HepG2 (cell line): ENCODE data around the gene GRIK5. TPM values are rescaled to one million over a fixed set of nuclear protein-coding genes. Genes with fewer than 3 reads are reported as not detected.
A peak's percentile ranks its signal among the peaks of the same experiment; 100 is the strongest.

Experiments
- ARNT ChIP-seq: fragments of 450-650 bp; IDR thresholded peaks from 2 replicates; pipeline ENCODE4 v1.6.1; 2017
- CEBPB ChIP-seq: IDR thresholded peaks from 2 replicates; pipeline ENCODE4 v1.6.1; 2011; ENCODE audit warnings: low read depth, low read length, improper control_type of control experiment, borderline replicate concordance
- FOXA1 ChIP-seq, 2 experiments: fragments of 450-650 bp in 1 of 2; sonication (generic) in 1 of 2; formaldehyde crosslinking in 1 of 2; IDR thresholded peaks; 2 replicates each; pipeline versions ENCODE4 v1.4.0 to v1.6.1; 2016 to 2020; ENCODE audit warnings: missing genetic modification reagents in 1 of 2
- NFE2 ChIP-seq: sonication (generic); formaldehyde crosslinking; IDR thresholded peaks from 2 replicates; pipeline ENCODE4 v1.4.0; 2020; ENCODE audit warnings: missing genetic modification reagents
- NFIC ChIP-seq: IDR thresholded peaks from 2 replicates; pipeline ENCODE4 v1.6.1; 2012; ENCODE audit warnings: mild to moderate bottlenecking, low read length, inconsistent platforms
- POLR2G ChIP-seq: fragments of 200-400 bp; formaldehyde crosslinking; IDR thresholded peaks from 2 replicates; pipeline ENCODE4 v1.6.1; 2018; ENCODE audit warnings: mild to moderate bottlenecking, low read depth, low read length, moderate library complexity
- RAD21 ChIP-seq: fragments of 450-650 bp; formaldehyde crosslinking; IDR thresholded peaks from 2 replicates; pipeline ENCODE4 v1.5.0; 2020; ENCODE audit warnings: mild to moderate bottlenecking
- ZBTB21 ChIP-seq: sonication (generic); formaldehyde crosslinking; IDR thresholded peaks from 2 replicates; pipeline ENCODE4 v1.4.0; 2020; ENCODE audit warnings: missing genetic modification reagents
- ZNF10 ChIP-seq: sonication (generic); formaldehyde crosslinking; IDR thresholded peaks from 2 replicates; pipeline ENCODE4 v1.4.0; 2020; ENCODE audit warnings: mild to moderate bottlenecking, low read depth, missing genetic modification reagents, borderline replicate concordance
- ZNF235 ChIP-seq: sonication (generic); formaldehyde crosslinking; IDR thresholded peaks from 2 replicates; pipeline ENCODE4 v1.8.1; 2023; ENCODE audit warnings: mild to moderate bottlenecking, missing genetic modification reagents, borderline replicate concordance
- ZNF292 ChIP-seq: sonication (generic); formaldehyde crosslinking; IDR thresholded peaks from 2 replicates; pipeline ENCODE4 v1.8.1; 2022; ENCODE audit warnings: mild to moderate bottlenecking, low read depth, missing genetic modification reagents, borderline replicate concordance
- ZNF326 ChIP-seq: sonication (generic); formaldehyde crosslinking; IDR thresholded peaks from 2 replicates; pipeline ENCODE4 v1.4.0; 2020; ENCODE audit warnings: missing genetic modification reagents, borderline replicate concordance
- ZNF496 ChIP-seq: sonication (generic); formaldehyde crosslinking; IDR thresholded peaks from 2 replicates; pipeline ENCODE4 v1.8.1; 2023; ENCODE audit warnings: mild to moderate bottlenecking, moderate library complexity, missing genetic modification reagents; ENCODE audit not compliant: insufficient replicate concordance
- ZNF530 ChIP-seq: sonication (generic); formaldehyde crosslinking; IDR thresholded peaks from 2 replicates; pipeline ENCODE4 v1.5.0; 2020; ENCODE audit warnings: low read depth, mild to moderate bottlenecking, missing genetic modification reagents
- ZNF619 ChIP-seq: sonication (generic); formaldehyde crosslinking; IDR thresholded peaks from 2 replicates; pipeline ENCODE4 v1.4.0; 2020; ENCODE audit warnings: mild to moderate bottlenecking, missing genetic modification reagents
- ZNF7 ChIP-seq: IDR thresholded peaks from 2 replicates; pipeline ENCODE4 v1.6.1; 2016; ENCODE audit warnings: missing biosample characterization, missing genetic modification reagents
- ZNF747 ChIP-seq: sonication (generic); formaldehyde crosslinking; IDR thresholded peaks from 2 replicates; pipeline ENCODE4 v1.8.1; 2023; ENCODE audit warnings: missing genetic modification reagents, mild to moderate bottlenecking, borderline replicate concordance
- polyA plus RNA-seq, 8 experiments: library from polyadenylated mRNA; depleted of rRNA in 3 of 8; stranded (reverse) in 7 of 8; unstranded in 1 of 8; fragments of >200 nt; fragmentation: Illumina TruSeq in 4 of 8; extraction: Trizol in 4 of 8; gene quantifications; 2 replicates each; pipeline versions ENCODE4 v1.2.1 to v1.2.3, GENCODE V29; 2011 to 2016; ENCODE audit warnings: low read depth in 4 of 8, missing spikeins in 1 of 8, mixed read lengths in 1 of 8; ENCODE audit not compliant: insufficient read depth in 1 of 8
- total RNA-seq, 5 experiments: library from RNA; depleted of rRNA; stranded (reverse); fragments of >200 nt; fragmentation: Illumina TruSeq; extraction: Trizol; gene quantifications; 2 replicates each; pipeline ENCODE4 v1.2.3, GENCODE V29; 2016; ENCODE audit warnings: low read depth in 1 of 5
- TF ChIP-seq, protein P1 (sequence below): sonication (generic); formaldehyde crosslinking; IDR thresholded peaks from 2 replicates; pipeline ENCODE4 v1.4.0; 2020; ENCODE audit warnings: mild to moderate bottlenecking, missing genetic modification reagents
- TF ChIP-seq, protein P2 (sequence below): sonication (generic); formaldehyde crosslinking; IDR thresholded peaks from 2 replicates; pipeline ENCODE4 v1.9.0; 2022; ENCODE audit warnings: missing genetic modification reagents, mild to moderate bottlenecking, borderline replicate concordance

Gene GRIK5
- total and polyA plus RNA-seq, 2 of the 13 experiments (the other 11 are each of a cell fraction or from before 2014, with no cell fraction given) = not detected

- TF ChIP-seq ZNF292 (CRISPR knock-in tag) (no peak), CEBPB (no peak), ARNT (no peak), NFE2 (CRISPR knock-in tag) (no peak), ZNF10 (CRISPR knock-in tag) (no peak), ZNF7 (CRISPR knock-in tag) (no peak), ZNF235 (CRISPR knock-in tag) (no peak), ZBTB21 (CRISPR knock-in tag) (peak; percentile 64; the same call in 1 of the 2 replicates), POLR2G (peak; percentile 97), ZNF619 (no peak), ZNF326 (CRISPR knock-in tag) (no peak), ZNF530 (CRISPR knock-in tag) (no peak), RAD21 (peak; percentile 33; the same call in 1 of the 2 replicates), FOXA1 (IDR thresholded peaks at IDR 0.05) (no peak), FOXA1 (CRISPR knock-in tag; IDR thresholded peaks at IDR 0.05) (no peak), NFIC (no peak), ZNF496 (no peak), ZNF747 (peak; percentile 62; the same call in 1 of the 2 replicates)
- TF ChIP-seq, protein P1, sequence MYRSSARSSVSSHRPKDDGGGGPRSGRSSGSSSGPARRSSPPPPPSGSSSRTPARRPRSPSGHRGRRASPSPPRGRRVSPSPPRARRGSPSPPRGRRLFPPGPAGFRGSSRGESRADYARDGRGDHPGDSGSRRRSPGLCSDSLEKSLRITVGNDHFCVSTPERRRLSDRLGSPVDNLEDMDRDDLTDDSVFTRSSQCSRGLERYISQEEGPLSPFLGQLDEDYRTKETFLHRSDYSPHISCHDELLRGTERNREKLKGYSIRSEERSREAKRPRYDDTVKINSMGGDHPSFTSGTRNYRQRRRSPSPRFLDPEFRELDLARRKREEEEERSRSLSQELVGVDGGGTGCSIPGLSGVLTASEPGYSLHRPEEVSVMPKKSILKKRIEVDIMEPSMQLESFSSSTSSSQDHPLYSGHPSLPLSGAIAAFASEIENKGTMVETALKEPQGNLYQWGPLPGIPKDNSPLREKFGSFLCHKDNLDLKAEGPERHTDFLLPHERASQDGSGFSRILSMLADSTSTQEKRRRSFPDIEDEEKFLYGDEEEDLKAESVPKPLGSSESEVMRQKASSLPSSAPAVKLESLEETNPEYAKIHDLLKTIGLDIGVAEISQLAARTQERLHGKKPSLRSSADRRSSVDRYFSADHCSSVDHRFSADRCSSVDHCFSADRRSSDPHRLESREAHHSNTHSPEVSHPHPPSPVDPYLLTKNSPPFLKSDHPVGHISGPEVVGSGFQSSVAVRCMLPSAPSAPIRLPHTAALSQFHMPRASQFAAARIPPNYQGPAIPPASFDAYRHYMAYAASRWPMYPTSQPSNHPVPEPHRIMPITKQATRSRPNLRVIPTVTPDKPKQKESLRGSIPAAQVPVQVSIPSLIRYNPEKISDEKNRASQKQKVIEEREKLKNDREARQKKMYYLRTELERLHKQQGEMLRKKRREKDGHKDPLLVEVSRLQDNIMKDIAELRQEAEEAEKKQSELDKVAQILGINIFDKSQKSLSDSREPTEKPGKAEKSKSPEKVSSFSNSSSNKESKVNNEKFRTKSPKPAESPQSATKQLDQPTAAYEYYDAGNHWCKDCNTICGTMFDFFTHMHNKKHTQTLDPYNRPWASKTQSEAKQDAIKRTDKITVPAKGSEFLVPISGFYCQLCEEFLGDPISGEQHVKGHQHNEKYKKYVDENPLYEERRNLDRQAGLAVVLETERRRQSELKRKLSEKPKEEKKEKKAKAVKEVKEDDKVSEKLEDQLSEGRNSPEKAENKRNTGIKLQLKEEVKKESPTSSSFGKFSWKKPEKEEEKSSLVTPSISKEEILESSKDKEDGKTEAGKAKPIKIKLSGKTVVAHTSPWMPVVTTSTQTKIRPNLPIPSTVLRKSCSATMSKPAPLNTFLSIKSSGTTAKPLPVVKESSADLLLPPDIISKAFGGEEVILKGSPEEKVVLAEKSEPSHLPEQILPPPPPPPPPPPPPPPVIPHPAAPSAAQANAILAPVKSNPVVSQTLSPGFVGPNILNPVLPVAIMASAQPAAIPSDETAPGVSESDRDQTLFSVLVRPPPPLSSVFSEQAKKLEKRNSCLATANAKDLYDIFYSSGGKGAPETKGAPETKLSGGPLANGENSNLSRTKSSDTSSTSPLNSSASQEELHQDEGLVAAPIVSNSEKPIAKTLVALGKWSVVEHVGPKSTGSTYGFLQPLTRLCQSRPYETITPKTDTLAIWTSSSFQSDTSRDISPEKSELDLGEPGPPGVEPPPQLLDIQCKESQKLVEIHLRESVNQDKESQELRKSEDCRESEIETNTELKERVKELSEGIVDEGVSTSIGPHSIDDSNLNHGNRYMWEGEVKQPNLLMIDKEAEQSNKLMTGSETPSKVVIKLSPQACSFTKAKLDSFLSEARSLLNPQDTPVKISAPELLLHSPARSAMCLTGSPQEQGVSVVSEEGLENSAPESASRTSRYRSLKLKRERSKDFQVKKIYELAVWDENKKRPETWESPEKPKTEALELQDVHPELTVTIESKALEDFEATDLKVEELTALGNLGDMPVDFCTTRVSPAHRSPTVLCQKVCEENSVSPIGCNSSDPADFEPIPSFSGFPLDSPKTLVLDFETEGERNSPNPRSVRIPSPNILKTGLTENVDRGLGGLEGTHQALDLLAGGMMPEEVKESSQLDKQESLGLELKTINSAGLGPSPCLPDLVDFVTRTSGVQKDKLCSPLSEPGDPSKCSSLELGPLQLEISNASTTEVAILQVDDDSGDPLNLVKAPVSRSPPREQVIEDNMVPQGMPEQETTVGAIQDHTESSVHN (CRISPR knock-in tag) = no peak
- TF ChIP-seq, protein P2, sequence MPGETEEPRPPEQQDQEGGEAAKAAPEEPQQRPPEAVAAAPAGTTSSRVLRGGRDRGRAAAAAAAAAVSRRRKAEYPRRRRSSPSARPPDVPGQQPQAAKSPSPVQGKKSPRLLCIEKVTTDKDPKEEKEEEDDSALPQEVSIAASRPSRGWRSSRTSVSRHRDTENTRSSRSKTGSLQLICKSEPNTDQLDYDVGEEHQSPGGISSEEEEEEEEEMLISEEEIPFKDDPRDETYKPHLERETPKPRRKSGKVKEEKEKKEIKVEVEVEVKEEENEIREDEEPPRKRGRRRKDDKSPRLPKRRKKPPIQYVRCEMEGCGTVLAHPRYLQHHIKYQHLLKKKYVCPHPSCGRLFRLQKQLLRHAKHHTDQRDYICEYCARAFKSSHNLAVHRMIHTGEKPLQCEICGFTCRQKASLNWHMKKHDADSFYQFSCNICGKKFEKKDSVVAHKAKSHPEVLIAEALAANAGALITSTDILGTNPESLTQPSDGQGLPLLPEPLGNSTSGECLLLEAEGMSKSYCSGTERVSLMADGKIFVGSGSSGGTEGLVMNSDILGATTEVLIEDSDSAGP (CRISPR knock-in tag) = peak; percentile 69; the same call in 1 of the 2 replicates
Measured at GRCh38 chr19:42075616-42076379, 5.8 kb upstream of the GRIK5 start, which contains the start of gene ZNF574 (continued).
